Activated T-cell treated with anti-CD3 and anti-CD28 coated beads, Interleukin-2, amount 50 U/mL, for 4 hours (primary cell): ENCODE measurements around the gene IL36A. TPM values are rescaled to one million over a fixed set of nuclear protein-coding genes. Genes with fewer than 3 reads are reported as not detected.

Experiments
- ATAC-seq, 2 donors: fragments of 200-7000 bp; cut with Tn5 transposase; one replicate each; pipeline ENCODE4 v1.10.0; 2021
- DNase-seq: peaks from one replicate; pipeline ENCODE4 v3.0.0-alpha.2; 2020
- H3K27me3 Mint-ChIP-seq: one replicate; pipeline ENCODE4 v1.8.0; 2021; ENCODE audit warnings: low read depth, mixed read lengths
- H3K36me3 Mint-ChIP-seq: one replicate; pipeline ENCODE4 v1.8.0; 2022; ENCODE audit warnings: mixed read lengths; ENCODE audit not compliant: insufficient read depth
- H3K4me1 Mint-ChIP-seq: one replicate; pipeline ENCODE4 v1.8.0; 2021; ENCODE audit warnings: low read depth, mixed read lengths
- H3K4me3 Mint-ChIP-seq: one replicate; pipeline ENCODE4 v1.8.0; 2021; ENCODE audit warnings: mild to moderate bottlenecking, moderate library complexity, mixed read lengths
- H3K9me3 Mint-ChIP-seq: one replicate; pipeline ENCODE4 v1.8.0; 2021; ENCODE audit warnings: mixed read lengths
- total RNA-seq, 3 donors: library from RNA; stranded (reverse); gene quantifications; one replicate each; pipeline ENCODE4 v1.2.1, GENCODE V29; 2021

The IL36A gene
- not detected for total RNA-seq

GRCh38 chr2:113005030-113005509 lies at the start of gene IL36A:
Gene IL36A (plus strand): TSS chr2:113005459. CDS start chr2:113005872, 413 bp downstream.
- no peak within 1 kb of the TSS for H3K4me3 Mint-ChIP-seq
- H3K9me3 Mint-ChIP-seq: peaks cover 18% of the 10 kb centered on the region

GRCh38 chr2:112957511-112957910 lies 47.7 kb upstream of the IL36A start:
- Mint-ChIP-seq H3K36me3 (no peaks in the 10 kb centered on the region), H3K9me3 (no peaks in the 10 kb centered on the region), H3K27me3 (peaks cover 2% of the 10 kb centered on the region), H3K4me3 (no peak overlapping the region), H3K4me1 (no peaks in the 10 kb centered on the region)
- ATAC-seq (no peak), DNase-seq (no peak)

More at GRCh38 chr2:113005030-113005509, at the start of gene IL36A:
- Mint-ChIP-seq H3K4me1 (no peaks in the 10 kb centered on the region), H3K27me3 (peaks cover under 1% of the 10 kb centered on the region), H3K36me3 (peaks cover 6% of the 10 kb centered on the region)
- no peak for DNase-seq
- ATAC-seq: no peak

DNA sequence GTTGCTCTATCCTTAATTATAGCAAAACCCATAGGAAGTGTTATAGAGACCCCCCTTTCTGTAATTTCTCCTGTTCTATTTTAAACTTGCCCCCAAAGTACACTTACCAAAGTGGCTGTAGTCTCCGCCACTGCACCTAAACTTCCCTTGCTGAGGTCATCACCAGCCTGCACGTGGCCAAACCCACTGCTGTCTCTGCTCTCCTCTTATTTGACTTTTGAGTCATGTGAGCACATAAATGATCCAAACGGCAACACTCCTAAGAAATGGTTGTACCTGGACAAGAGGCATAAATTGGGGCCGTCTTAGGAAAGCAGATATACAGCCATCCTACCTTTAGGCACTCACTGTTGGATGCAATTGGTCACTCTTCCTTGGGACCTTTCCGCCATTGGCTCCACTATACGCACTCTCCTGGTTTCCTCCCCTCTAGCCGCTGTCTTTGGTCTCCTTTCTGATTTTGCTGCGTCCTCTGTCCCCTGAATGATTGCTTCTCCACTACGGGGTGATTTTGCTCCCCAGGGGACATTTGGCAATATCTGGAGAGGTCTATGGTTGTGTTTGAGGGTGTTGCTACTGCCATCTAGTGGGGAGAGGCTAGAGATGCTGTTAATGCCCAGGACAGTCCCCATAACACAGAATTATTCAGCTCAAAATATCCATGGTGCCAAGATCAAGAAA lies 46.7 kb upstream of the IL36A start:
- H3K9me3 Mint-ChIP-seq: no peaks in the 10 kb centered on the region
- DNase-seq (no peak), ATAC-seq (peak; percentile 72 to 77)
- H3K27me3 Mint-ChIP-seq: no peaks in the 10 kb centered on the region
- H3K4me3 Mint-ChIP-seq: no peak overlapping the region
- no peaks in the 10 kb centered on the region for H3K36me3 Mint-ChIP-seq
- H3K4me1 Mint-ChIP-seq: no peaks in the 10 kb centered on the region

- H3K27me3 Mint-ChIP-seq: no peaks in the 10 kb centered on the region
- DNase-seq (no peak), ATAC-seq (no peak)
- no peaks in the 10 kb centered on the region for H3K4me1 Mint-ChIP-seq
- H3K9me3 Mint-ChIP-seq: no peaks in the 10 kb centered on the region
- no peak overlapping the region for H3K4me3 Mint-ChIP-seq
- H3K36me3 Mint-ChIP-seq: no peaks in the 10 kb centered on the region
Measured at GRCh38 chr2:112959109-112959812, 46.0 kb upstream of the IL36A start.

DNA sequence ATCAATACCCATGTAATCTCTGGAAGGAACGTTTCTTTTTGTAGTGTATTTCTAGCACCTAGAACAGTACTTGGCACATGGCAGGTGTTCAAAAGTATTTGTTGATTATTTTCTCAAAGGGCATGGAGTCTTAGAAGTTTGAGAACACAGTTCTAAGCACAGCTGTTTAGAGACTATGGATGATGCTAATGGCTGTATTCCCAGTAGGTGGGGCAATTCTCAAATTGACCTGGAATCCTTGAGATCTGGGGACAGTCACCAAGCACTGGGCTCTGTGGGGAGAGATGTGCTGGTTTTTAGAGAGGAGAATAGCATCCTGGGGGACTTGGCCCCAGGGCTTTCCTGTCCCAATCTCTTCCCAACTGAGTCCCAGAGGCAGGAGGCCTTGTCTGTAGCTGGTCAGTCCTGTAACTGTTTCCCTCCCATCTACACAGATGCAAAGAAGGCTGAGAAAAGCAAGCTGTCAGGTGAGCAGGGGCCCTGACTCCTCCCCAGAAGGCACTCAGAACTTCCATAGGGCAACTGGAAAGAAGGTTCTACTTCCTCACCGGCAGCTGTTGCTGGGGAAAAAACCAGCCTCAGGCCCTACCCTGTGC lies 44.9 kb upstream of the IL36A start:
- ATAC-seq: no peak
- no peaks in the 10 kb centered on the region for H3K27me3 Mint-ChIP-seq
- H3K9me3 Mint-ChIP-seq: no peaks in the 10 kb centered on the region
- DNase-seq: no peak
- no peak overlapping the region for H3K4me3 Mint-ChIP-seq
- H3K4me1 Mint-ChIP-seq: no peaks in the 10 kb centered on the region
- H3K36me3 Mint-ChIP-seq: no peaks in the 10 kb centered on the region

- no peaks in the 10 kb centered on the region for H3K36me3 Mint-ChIP-seq
- DNase-seq: no peak
- no peaks in the 10 kb centered on the region for H3K4me1 Mint-ChIP-seq
- H3K27me3 Mint-ChIP-seq: no peaks in the 10 kb centered on the region
- no peak overlapping the region for H3K4me3 Mint-ChIP-seq
- no peaks in the 10 kb centered on the region for H3K9me3 Mint-ChIP-seq
- no peak for ATAC-seq
Measured at GRCh38 chr2:112962308-112963175, 42.7 kb upstream of the IL36A start.

DNA sequence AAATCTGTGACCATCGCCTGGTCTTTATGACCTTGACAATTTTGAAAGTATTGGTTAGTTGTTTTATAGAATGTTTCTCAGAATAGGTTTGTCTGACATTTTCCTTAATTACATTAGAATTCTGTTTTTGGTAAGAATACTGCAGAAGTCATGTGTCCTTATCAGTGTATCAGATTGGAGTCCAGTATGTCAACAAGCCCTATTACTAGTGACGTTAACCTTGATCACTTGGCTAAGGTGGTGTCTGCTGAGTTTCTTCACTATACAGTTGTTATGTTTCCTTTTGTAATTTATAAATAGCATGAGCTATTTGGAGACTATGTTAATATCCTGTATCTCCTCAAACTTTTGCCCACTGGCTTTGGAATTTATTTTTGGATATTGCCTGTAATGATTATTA lies 38.2 kb upstream of the IL36A start:
- Mint-ChIP-seq H3K4me1 (peaks cover 10% of the 10 kb centered on the region), H3K4me3 (no peak overlapping the region), H3K36me3 (peaks cover 3% of the 10 kb centered on the region), H3K27me3 (no peaks in the 10 kb centered on the region), H3K9me3 (no peaks in the 10 kb centered on the region)
- ATAC-seq (no peak), DNase-seq (no peak)

DNA sequence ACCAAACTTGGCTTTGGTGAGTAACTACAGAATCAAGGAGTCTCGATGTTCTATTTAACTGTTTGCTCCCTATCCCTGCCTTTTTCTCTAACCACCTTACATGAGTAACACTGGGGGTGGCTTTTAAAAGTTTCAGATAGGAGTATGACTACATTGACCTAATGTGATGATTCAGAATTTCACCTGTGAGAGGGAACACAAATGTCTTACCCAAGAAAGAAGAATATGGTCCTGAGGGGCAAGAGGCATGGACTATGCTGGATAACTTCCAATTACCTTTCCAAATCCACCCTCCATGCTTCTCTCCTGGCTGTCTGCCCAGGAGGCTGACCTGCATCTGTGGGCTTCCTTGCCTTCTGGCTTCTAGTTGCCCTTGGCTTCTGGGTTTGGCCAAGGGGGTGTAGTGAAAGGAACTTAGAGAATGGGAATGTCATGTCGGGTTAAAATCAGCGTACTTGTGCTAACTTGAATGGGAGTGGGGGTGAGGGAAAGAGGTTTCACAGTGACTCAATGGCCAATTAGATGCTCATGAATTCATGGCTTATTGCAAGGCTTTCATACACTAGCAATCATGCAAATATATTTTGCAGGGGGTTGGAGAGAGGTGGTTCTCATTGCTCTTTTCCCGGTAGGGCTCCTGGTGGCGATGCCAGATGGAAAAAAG lies 32.7 kb upstream of the IL36A start:
- Mint-ChIP-seq H3K4me1 (peaks cover 12% of the 10 kb centered on the region), H3K4me3 (no peak overlapping the region), H3K36me3 (peaks cover 3% of the 10 kb centered on the region), H3K9me3 (no peaks in the 10 kb centered on the region), H3K27me3 (peaks cover 6% of the 10 kb centered on the region)
- ATAC-seq (peak in 1 of 2 donors; percentile 52), DNase-seq (no peak)

GRCh38 chr2:112973156-112973555 lies 32.1 kb upstream of the IL36A start:
- ATAC-seq: no peak
- H3K9me3 Mint-ChIP-seq: no peaks in the 10 kb centered on the region

GRCh38 chr2:112977559-112978056 lies 27.7 kb upstream of the IL36A start, which contains the start of gene IL36G:
Gene IL36G (plus strand): TSS chr2:112978006. CDS start chr2:112978639, 633 bp downstream.
- no peak for ATAC-seq

More at GRCh38 chr2:112973156-112973555, 32.1 kb upstream of the IL36A start:
- Mint-ChIP-seq H3K4me1 (peaks cover 12% of the 10 kb centered on the region), H3K4me3 (no peak overlapping the region), H3K36me3 (peaks cover 3% of the 10 kb centered on the region), H3K27me3 (peaks cover 6% of the 10 kb centered on the region)
- DNase-seq: no peak

GRCh38 chr2:112979731-112980130 lies 25.5 kb upstream of the IL36A start:
- ATAC-seq (no peak), DNase-seq (no peak)
- Mint-ChIP-seq H3K27me3 (peaks cover 6% of the 10 kb centered on the region), H3K9me3 (no peaks in the 10 kb centered on the region), H3K36me3 (no peaks in the 10 kb centered on the region), H3K4me3 (no peak overlapping the region), H3K4me1 (peaks cover 25% of the 10 kb centered on the region)

More at GRCh38 chr2:112977559-112978056, 27.7 kb upstream of the IL36A start, which contains the start of gene IL36G:
- Mint-ChIP-seq H3K9me3 (no peaks in the 10 kb centered on the region), H3K4me1 (peaks cover 22% of the 10 kb centered on the region), H3K4me3 (no peak within 1 kb of the TSS), H3K36me3 (no peaks in the 10 kb centered on the region), H3K27me3 (peaks cover 6% of the 10 kb centered on the region)
- no peak for DNase-seq

- DNase-seq: no peak
- Mint-ChIP-seq H3K9me3 (no peaks in the 10 kb centered on the region), H3K4me1 (peaks cover 32% of the 10 kb centered on the region), H3K36me3 (no peaks in the 10 kb centered on the region), H3K27me3 (peaks cover 4% of the 10 kb centered on the region), H3K4me3 (no peak overlapping the region)
- ATAC-seq: no peak
Measured at GRCh38 chr2:112980537-112980936, 24.7 kb upstream of the IL36A start.

- peaks cover 26% of the 10 kb centered on the region for H3K4me1 Mint-ChIP-seq
- H3K36me3 Mint-ChIP-seq: peaks cover 2% of the 10 kb centered on the region
- peaks cover 4% of the 10 kb centered on the region for H3K9me3 Mint-ChIP-seq
- no peaks in the 10 kb centered on the region for H3K27me3 Mint-ChIP-seq
- no peak for DNase-seq
- peak; percentile 92 to 95 for ATAC-seq
- no peak overlapping the region for H3K4me3 Mint-ChIP-seq
Measured at GRCh38 chr2:112985090-112985489, 20.2 kb upstream of the IL36A start.
